Activated CD4-positive, alpha-beta T cell treated with anti-CD3 and anti-CD28 coated beads, Interleukin-2, amount 50 U/mL, for 24 hours (primary cell): ENCODE measurements around the gene FAM131A.

Experiments used
- DNase-seq, 2 donors: peaks; one replicate each; pipeline ENCODE4 v3.0.0-alpha.2; 2020; ENCODE audit warnings: low read depth in 1 of 2, low spot score in 1 of 2

Gene FAM131A

DNA sequence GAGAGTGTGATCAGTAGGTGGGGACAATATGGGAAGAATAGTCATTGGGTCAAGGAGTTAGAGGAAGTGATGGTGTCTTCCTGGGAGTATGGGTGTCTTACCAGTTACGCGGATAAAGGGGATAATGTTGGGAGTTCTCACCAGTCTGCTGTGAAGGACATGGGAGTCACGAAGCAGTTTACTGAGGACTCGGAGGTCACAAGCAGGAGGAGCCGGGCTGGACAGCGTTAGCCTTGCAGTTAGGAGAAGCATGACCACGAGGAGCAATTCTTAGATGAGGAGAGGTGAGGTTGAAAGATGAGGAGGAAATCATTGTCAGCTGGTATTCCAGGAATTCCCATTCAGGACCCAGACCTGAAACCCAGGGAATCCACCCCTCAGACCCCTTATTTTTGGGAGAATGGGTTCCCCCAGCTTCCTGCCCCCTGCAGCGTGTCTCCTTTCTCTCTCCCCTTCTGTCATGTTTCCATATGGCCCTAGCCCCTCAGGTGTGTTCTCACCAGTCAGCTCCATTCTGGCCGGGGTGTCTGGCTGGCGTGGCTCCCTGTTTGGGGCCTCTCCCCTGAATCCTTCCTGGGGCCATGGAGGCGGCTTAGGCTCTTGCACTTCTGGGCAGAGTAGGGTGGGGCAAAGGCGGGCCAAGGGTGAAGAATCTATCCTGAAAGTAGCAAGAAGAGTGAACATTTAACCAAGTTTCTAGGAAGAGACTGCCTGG, 38.5 kb downstream of the FAM131A start:
- DNase-seq, result no peak

DNA sequence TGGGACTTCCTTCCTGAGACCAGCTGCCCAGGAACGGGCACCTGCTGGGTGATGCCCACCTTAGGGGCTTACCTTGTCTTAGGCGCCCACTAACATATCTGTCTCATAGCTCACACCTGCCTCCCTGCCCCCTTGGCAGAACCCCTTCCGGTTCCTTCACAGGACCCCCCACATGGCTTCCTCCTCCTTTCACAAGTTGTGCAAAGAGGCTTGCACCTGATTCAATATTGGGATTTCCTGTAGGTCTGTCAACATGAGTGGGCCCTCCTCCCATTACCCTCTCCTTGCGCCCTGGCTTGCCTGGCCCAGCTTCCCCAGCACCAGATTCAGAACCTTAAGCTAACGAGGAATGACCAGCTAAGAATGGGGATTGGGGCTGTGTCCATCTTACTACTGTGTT, 40.0 kb downstream of the FAM131A start:
- no peak for DNase-seq

DNA sequence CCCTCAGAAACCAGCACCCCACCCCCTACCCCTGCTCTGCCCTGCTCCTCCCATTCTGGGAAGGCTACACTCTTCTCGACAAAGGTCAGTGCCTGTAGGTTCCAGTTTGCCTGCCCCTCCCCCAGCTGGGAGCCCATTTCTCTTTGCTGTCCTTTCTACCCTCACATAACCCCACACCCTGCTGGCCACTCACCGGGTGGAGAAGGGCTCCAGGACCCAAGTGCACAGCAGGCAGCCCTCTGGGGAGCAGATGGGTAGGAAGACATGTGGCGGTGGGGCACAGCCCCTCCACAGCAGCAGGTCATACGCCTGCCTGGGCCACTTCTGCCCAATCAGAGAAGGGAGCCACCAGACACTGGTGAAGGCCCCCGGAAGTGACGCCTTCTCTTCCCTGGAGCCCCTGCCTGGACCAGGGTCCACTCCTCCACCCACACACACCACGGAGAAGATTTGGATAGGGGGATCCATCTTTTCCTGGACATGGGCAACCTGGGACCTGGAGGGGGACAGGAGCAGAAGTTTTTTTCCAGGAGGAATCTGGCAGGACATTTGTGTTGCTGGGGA, 40.6 kb downstream of the FAM131A start, which contains the start of gene THPO:
TSS of gene THPO (minus strand) at position 326 of the 564 bp plus-strand sequence. CDS start 1,948 bp downstream, outside the sequence.
- no peak for DNase-seq

DNA sequence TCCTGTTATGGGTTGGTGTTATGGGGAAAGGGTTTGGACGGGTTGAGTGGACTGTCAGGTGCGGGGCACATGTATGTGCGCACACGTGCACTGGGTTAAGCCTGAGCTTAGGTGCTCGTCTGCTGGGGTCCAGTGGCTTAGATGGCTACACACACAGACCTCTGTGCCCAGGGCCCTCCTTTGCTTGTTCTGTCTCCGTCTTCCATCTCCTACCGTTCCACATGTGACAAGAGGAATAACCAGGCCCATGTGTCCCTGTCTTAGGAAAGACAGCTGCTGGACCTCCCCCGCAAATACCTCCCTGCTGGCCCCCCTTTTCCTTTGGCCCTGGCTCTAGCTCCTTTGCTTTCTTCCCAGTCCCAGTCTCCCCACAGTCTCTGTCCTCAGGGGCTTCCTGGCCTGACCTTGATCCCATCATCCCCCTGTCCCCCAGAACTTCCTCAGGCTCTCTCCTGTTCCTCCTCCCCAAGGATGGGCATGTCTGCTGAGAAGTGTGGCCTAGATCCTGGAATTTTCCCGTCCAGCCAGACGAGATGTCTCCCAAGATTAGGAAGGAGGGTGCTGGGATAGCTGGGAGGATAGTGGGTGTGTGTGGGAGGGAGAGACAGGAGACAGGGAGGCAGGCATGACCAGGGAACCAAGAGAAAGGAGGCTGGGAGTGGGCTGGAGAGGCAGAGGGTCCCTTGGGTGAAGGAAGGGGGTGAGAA, 41.4 kb downstream of the FAM131A start:
- DNase-seq, result no peak

DNA sequence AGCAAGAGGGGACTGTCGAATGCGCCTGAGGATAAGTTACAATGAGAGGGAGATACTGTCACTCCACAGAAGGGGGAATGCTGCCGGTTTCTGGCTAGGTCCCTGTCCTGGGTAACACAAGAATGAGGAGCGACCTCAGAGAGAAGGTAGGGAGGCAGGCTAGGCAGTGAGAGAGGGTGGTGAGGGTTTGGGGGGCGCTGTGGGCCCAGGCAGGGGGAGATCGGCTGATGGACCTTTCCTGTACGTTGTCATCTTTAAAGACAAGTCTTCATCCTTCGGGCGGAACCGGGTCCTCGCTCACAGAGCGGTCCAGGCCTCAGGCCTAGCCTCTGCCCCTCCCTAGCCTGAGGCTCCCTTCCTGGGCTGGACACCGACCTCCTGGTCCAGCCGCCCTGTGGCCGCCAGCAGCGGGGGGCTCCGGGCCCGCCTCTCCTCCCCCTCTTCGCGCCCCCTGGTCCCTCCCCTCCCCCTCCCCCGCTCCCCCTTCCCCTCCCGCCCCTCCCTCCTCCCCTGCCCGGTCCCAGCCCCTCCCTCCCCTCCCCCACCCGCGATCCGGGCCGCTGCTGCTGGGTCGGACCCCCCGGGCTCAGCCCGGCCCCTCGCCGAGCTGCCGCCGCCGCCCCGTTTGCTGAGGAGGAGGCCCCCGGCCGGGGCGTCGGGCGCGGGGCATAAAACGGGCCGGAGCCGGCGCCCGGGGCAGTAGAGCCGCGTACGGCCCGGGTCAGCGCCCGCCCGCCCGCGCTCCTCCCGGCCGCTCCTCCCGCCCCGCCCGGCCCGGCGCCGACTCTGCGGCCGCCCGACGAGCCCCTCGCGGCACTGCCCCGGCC, 42.2 kb downstream of the FAM131A start, which contains the start of gene CHRD:
TSS of gene CHRD (plus strand) at position 697 of the 827 bp plus-strand sequence. CDS start 265 bp downstream, outside the sequence.
- no peak for DNase-seq

DNA sequence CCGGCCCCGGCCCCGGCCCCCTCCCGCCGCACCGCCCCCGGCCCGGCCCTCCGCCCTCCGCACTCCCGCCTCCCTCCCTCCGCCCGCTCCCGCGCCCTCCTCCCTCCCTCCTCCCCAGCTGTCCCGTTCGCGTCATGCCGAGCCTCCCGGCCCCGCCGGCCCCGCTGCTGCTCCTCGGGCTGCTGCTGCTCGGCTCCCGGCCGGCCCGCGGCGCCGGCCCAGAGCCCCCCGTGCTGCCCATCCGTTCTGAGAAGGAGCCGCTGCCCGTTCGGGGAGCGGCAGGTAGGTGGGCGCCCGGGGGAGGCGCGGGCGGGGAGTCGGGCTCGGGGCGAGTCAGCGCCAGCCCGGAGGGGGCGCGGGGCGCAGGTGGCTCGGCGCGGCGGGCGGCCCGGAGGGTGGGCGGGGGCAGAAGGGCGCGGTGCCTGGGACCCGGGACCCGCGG, 42.8 kb downstream of the FAM131A start:
- no peak for DNase-seq

DNA sequence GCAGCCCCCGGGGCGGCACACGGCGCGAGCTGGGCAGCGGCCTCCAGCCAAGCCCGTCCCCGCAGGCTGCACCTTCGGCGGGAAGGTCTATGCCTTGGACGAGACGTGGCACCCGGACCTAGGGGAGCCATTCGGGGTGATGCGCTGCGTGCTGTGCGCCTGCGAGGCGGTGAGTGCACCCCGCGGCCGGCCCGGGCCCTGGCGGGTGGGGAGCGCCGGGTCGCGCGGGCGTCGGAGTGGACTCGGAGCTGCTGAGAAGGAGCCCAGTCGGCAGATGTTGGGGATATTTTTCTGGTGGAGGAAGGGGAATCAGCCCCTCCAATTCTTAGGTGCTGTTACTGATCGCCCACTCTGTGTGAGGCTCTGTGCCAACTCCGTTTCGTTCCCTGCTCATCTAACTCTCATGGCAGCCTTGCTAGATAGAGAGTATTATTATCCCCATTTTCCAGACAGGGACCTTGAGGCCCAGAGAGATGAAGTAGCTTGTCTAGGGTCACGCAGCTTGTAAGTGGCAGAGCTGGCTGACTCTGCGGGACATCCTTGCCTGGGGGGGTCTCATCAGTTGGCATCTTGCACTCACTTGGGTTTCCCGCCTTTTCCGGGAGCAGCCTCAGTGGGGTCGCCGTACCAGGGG, 43.3 kb downstream of the FAM131A start:
- no peak for DNase-seq

DNA sequence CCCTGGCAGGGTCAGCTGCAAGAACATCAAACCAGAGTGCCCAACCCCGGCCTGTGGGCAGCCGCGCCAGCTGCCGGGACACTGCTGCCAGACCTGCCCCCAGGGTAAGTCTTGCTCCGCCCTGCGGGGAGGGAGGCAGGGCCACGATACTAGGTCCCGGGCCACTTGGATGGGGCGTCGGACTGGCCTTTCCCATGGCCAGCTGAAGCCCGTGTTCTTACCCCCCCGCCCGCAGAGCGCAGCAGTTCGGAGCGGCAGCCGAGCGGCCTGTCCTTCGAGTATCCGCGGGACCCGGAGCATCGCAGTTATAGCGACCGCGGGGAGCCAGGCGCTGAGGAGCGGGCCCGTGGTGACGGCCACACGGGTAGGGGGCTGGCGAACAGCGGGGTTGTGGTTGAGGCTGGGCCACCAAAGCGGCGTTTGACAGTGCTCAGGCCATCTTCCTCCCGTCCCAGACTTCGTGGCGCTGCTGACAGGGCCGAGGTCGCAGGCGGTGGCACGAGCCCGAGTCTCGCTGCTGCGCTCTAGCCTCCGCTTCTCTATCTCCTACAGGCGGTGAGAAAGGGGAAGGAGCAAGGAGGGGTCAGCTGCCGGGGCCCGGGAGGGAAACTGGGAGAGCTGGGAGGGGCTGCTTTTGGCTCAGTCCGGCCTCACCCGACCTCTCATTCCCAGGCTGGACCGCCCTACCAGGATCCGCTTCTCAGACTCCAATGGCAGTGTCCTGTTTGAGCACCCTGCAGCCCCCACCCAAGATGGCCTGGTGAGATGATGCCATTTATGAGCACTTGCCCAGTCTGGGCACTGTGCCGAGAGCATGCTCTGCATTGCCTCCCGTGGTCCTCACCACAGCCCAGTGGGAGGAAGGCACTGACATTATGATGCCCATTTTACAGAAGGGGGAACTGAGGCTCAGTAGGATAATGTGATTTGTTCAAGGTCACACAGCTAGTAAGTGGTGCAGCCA, 44.1 kb downstream of the FAM131A start:
- DNase-seq, result no peak

DNA sequence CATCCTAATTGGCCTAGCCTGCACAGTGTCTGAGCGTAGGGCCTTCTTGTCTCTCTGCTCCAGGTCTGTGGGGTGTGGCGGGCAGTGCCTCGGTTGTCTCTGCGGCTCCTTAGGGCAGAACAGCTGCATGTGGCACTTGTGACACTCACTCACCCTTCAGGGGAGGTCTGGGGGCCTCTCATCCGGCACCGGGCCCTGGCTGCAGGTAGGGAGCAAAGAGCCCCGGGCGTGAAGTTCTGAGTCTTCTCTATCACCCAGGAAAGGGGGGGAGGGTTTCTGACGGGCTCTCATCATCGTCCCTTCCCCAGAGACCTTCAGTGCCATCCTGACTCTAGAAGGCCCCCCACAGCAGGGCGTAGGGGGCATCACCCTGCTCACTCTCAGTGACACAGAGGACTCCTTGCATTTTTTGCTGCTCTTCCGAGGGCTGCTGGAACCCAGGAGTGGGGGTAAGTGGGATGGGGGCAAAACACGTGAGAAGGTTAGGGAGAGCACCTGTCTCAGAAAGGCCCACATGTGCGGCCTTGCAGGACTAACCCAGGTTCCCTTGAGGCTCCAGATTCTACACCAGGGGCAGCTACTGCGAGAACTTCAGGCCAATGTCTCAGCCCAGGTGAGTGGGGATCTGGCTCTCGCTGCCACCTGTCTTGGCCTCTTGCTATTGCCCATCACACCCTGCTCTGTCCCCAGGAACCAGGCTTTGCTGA, 45.1 kb downstream of the FAM131A start:
- DNase-seq, result no peak

DNA sequence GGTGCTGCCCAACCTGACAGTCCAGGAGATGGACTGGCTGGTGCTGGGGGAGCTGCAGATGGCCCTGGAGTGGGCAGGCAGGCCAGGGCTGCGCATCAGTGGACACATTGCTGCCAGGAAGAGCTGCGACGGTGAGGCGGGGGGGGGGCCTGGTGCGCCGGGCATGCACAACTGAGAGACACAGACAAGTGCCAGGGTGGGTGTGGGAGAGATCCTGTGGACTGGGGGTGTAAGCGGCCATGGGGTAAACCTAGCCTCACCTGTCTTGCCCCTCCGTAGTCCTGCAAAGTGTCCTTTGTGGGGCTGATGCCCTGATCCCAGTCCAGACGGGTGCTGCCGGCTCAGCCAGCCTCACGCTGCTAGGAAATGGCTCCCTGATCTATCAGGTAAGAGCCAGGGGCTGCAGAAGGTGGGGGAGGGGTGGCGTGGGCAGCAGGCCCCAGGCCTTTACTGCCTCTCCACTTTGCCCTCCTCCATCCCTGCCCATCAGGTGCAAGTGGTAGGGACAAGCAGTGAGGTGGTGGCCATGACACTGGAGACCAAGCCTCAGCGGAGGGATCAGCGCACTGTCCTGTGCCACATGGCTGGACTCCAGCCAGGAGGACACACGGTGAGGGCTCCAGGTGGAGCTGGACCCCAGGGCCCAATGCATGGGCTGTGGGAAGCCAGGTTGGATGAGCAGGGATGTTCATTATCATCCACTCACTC, 45.8 kb downstream of the FAM131A start:
- DNase-seq, result no peak

DNA sequence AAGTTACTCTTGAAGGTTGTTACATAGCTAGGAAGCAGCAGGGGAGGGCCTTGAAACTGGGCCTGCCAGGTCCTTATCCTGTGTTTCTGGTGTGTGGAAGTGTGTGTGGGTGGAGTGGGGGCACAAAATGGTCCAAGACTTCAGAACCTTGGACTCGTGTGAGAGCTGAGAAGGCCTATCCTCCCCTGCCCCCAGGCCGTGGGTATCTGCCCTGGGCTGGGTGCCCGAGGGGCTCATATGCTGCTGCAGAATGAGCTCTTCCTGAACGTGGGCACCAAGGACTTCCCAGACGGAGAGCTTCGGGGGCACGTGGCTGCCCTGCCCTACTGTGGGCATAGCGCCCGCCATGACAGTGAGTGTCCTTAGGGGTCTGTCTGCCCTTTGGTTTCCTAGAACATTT, 46.9 kb downstream of the FAM131A start:
- no peak for DNase-seq

DNA sequence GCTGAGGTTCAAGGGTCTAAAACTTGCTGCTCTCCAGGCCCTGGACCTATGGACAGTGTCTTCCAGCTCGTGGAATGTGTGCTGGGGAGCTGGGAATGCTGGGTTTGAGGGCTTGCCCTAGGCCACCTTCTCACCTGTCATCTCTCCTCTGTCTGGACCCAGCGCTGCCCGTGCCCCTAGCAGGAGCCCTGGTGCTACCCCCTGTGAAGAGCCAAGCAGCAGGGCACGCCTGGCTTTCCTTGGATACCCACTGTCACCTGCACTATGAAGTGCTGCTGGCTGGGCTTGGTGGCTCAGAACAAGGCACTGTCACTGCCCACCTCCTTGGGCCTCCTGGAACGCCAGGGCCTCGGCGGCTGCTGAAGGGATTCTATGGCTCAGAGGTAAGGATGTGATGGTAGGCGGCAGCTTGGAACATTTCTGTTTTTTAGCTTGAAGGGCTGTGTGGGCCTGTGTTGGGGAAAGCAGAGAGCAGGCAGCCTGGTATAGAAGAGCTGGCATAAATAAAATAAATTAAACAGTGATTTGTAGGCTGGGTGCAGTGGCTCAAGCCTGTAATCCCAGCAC, 47.5 kb downstream of the FAM131A start:
- no peak for DNase-seq

DNA sequence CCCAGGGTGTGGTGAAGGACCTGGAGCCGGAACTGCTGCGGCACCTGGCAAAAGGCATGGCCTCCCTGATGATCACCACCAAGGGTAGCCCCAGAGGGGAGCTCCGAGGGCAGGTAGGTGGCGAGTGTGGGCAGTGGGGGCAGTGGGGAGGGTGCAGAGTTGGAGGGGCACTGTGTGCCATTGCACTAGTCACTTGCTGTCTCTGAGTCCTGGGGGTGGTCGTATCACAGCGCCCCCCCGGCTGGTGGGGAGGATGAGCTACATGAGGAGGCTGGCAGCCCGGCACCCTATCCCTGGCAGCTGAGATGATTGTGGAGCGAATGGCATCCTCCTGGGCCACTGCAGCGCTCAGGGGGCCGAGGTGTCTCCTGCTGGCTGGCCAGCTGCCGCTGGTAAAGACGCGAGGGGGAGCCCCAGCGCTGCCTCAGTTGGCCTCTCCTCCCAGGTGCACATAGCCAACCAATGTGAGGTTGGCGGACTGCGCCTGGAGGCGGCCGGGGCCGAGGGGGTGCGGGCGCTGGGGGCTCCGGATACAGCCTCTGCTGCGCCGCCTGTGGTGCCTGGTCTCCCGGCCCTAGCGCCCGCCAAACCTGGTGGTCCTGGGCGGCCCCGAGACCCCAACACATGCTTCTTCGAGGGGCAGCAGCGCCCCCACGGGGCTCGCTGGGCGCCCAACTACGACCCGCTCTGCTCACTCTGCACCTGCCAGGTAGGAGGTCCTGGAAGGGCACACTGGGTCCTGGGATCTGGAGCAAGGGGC, 48.8 kb downstream of the FAM131A start:
- no peak for DNase-seq

DNA sequence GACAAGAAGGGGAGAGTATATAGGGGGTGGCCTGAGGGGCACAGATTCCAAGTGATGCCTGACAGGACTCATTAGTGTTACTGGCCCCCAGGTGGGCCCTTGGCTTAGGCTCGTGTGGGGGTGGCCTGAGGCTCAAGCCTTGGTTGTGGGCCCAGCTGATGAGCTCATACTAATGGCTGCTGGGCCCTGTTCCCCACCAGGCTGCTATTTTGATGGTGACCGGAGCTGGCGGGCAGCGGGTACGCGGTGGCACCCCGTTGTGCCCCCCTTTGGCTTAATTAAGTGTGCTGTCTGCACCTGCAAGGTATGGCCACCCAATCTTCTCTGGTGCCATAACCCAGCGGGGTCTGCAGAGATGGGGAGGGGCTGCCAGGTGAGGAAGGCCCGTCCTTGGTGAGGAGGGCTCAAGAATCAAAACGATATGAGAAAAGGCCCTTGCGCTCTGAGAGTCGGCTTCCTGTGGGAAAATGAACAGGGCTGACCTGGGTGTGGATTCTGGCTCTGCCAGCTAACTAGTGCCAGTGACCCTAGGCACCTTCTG, 49.8 kb downstream of the FAM131A start:
- no peak for DNase-seq

DNA sequence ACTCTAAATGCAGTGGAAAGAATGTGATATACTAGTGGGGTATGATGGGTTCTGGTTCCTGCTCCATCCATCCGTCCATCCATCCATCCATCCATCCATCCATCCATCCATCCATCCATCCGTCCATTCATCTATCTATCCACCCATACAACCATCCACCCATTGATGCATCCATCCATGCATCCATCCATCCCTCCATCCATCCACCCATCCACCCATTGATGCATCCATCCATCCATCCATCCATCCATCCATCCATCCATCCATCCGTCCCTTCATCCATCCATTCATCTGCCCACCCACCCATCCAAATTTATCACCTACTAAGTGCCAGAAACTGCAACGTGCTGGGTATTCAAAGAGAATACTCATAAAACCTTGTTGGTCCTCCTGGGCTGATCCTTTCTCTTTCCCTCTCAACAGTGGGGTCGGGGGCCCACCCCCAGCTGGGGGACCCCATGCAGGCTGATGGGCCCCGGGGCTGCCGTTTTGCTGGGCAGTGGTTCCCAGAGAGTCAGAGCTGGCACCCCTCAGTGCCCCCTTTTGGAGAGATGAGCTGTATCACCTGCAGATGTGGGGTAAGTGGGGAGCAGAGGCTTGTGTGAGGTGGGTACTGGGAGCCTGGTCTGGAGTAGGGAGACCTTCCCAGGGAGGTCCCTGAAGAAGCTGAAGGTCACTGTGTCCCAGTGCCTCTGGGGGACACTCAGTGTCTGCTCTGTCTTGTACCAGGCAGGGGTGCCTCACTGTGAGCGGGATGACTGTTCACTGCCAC, 51.0 kb downstream of the FAM131A start:
- no peak for DNase-seq

DNA sequence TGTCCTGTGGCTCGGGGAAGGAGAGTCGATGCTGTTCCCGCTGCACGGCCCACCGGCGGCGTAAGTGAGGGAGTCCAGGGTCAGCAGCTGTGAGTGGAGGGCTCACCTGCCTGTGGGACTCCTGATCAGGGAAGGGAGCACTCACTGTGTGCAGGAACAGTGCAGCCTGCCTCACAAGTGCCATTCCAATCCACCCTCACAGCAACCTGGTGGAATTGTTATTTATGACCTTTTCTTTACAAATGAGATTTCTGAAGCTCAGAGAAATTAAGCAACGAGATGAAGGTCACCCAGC, 51.5 kb downstream of the FAM131A start:
- DNase-seq, result no peak

DNA sequence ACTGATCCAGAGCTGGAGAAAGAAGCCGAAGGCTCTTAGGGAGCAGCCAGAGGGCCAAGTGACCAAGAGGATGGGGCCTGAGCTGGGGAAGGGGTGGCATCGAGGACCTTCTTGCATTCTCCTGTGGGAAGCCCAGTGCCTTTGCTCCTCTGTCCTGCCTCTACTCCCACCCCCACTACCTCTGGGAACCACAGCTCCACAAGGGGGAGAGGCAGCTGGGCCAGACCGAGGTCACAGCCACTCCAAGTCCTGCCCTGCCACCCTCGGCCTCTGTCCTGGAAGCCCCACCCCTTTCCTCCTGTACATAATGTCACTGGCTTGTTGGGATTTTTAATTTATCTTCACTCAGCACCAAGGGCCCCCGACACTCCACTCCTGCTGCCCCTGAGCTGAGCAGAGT, 52.0 kb downstream of the FAM131A start:
- DNase-seq, result no peak
